Activated naive CD8-positive, alpha-beta T cell (primary cell): ENCODE measurements around the gene CCDC90B.
A peak's percentile ranks its signal among the peaks of the same experiment; 100 is the strongest.
"Not testable (repeated sequence)": the region's sequence is repeated elsewhere in the genome, so short reads cannot be mapped to it uniquely, and the experiment has no call there.

Experiments used
- H3K27ac Mint-ChIP-seq: one replicate; pipeline ENCODE4 v1.8.0; 2021; ENCODE audit warnings: mixed read lengths
- H3K27me3 Mint-ChIP-seq: one replicate; pipeline ENCODE4 v1.8.0; 2021; ENCODE audit warnings: mixed read lengths
- H3K36me3 Mint-ChIP-seq: one replicate; pipeline ENCODE4 v1.8.0; 2021; ENCODE audit warnings: mixed read lengths
- H3K4me1 Mint-ChIP-seq: one replicate; pipeline ENCODE4 v1.8.0; 2021; ENCODE audit warnings: low read depth, mixed read lengths
- H3K4me3 Mint-ChIP-seq: one replicate; pipeline ENCODE4 v1.8.0; 2021; ENCODE audit warnings: mild to moderate bottlenecking, mixed read lengths
- H3K9me3 Mint-ChIP-seq: one replicate; pipeline ENCODE4 v1.8.0; 2021; ENCODE audit warnings: low read depth, mixed read lengths

CCDC90B gene

DNA sequence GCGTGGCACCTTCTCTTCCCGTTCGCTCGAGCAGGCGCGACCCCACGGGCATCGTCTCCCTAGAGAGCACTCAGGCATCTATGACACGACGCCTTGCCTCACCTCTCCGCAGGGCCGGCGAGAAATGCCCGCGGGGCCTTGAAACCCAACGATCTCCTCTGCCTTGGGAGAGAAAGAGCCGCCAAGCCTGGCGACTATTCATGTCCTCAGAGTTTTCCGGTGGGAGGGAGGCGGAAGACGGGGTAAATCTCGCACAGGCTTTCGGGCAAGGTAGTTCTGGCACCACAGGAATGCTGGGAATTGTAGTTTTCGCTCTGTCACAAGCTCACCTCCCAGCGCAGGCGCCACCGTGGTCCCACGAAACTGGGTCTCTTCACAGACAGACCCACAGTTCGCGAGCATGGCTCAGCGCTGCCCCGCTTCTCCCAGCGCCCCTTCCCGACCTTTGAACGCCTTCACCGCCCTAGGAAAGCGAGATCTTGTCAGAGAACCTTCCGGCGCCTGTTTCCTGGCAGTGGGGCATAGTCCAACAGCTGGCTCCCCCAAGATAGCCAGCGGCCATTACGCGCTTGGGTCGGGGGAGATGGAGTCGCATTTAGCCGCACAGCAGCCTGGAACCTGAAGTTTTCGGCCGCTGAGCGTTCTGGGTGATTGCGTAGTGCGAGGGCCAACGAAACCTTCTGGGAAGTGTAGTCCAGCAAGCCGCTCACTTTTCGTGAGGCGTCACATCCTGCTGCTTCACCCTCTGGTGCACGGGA is at the start of gene CCDC90B:
Gene CCDC90B, minus strand, starts transcription at position 597 of the 758 bp plus-strand sequence. Its CDS starts 395 bp downstream, at position 202.
- peak within 1 kb of the TSS; percentile 98 for H3K27ac Mint-ChIP-seq
- H3K9me3 Mint-ChIP-seq: no peaks in the 10 kb centered on the region
- H3K4me1 Mint-ChIP-seq: peaks cover 45% of the 10 kb centered on the region

GRCh38 chr11:83335446-83336070 is 49.4 kb upstream of the CCDC90B start:
- Mint-ChIP-seq H3K27ac (no peak overlapping the region), H3K4me1 (peaks cover 2% of the 10 kb centered on the region), H3K27me3 (peaks cover 1% of the 10 kb centered on the region), H3K9me3 (no peaks in the 10 kb centered on the region), H3K36me3 (no peaks in the 10 kb centered on the region), H3K4me3 (no peak overlapping the region)

More for the DNA sequence above, at the start of gene CCDC90B:
- Mint-ChIP-seq H3K36me3 (peaks cover 8% of the 10 kb centered on the region), H3K27me3 (no peaks in the 10 kb centered on the region), H3K4me3 (peak within 1 kb of the TSS; percentile 94)

- H3K27ac Mint-ChIP-seq: no peak overlapping the region
- no peak overlapping the region for H3K4me3 Mint-ChIP-seq
- H3K4me1 Mint-ChIP-seq: no peaks in the 10 kb centered on the region
- H3K27me3 Mint-ChIP-seq: peaks cover 15% of the 10 kb centered on the region
- peaks cover 6% of the 10 kb centered on the region for H3K36me3 Mint-ChIP-seq
- H3K9me3 Mint-ChIP-seq: no peaks in the 10 kb centered on the region
Observed at GRCh38 chr11:83330303-83330702, 44.1 kb upstream of the CCDC90B start.

GRCh38 chr11:83326326-83326725 is 40.2 kb upstream of the CCDC90B start:
- Mint-ChIP-seq H3K9me3 (no peaks in the 10 kb centered on the region), H3K36me3 (peaks cover 6% of the 10 kb centered on the region), H3K27me3 (peaks cover 21% of the 10 kb centered on the region), H3K4me1 (no peaks in the 10 kb centered on the region), H3K4me3 (no peak overlapping the region), H3K27ac (no peak overlapping the region)

DNA sequence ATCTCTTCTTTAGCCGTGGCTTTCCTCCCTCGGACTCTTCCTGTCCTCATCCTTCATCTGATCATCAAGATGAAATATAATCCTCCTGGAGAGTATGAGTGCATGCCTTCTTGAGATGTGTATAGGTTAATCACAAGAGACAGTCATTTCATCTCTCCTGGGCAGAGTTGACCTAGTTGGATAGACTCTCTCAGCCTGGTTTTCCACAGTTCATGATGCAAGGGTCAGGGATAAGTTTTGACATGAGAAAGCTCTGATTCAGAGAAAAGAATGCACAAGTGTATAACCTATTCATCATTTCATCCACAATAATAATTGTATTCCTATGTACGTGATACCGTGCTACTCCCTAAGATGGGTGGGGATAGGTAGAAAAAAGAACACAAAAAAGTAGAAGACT is 33.2 kb upstream of the CCDC90B start:
- peaks cover 6% of the 10 kb centered on the region for H3K27me3 Mint-ChIP-seq
- H3K27ac Mint-ChIP-seq: no peak overlapping the region
- no peaks in the 10 kb centered on the region for H3K9me3 Mint-ChIP-seq
- H3K36me3 Mint-ChIP-seq: no peaks in the 10 kb centered on the region
- no peaks in the 10 kb centered on the region for H3K4me1 Mint-ChIP-seq
- no peak overlapping the region for H3K4me3 Mint-ChIP-seq

DNA sequence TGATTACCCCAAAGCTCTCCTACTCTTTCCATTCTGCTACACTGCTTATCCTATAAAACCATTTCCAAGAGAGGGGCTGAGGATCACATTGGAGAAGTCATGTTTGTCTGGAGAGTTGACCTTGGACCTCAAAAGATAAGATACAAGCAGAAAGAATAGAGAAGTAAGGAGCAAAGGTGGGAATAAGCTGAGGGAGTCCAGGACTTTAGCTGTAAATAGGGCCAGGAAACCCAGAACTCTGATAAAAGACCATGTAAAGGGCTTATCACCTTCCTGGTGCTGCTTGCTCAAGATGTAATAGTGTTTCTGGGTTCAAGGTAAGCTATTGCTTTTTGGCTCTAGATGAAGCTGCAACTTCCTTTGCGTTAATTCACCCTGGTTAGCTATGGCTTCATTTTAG is 32.8 kb upstream of the CCDC90B start:
- no peak overlapping the region for H3K4me3 Mint-ChIP-seq
- peaks cover 4% of the 10 kb centered on the region for H3K27me3 Mint-ChIP-seq
- no peak overlapping the region for H3K27ac Mint-ChIP-seq
- H3K36me3 Mint-ChIP-seq: no peaks in the 10 kb centered on the region
- no peaks in the 10 kb centered on the region for H3K4me1 Mint-ChIP-seq
- no peaks in the 10 kb centered on the region for H3K9me3 Mint-ChIP-seq

DNA sequence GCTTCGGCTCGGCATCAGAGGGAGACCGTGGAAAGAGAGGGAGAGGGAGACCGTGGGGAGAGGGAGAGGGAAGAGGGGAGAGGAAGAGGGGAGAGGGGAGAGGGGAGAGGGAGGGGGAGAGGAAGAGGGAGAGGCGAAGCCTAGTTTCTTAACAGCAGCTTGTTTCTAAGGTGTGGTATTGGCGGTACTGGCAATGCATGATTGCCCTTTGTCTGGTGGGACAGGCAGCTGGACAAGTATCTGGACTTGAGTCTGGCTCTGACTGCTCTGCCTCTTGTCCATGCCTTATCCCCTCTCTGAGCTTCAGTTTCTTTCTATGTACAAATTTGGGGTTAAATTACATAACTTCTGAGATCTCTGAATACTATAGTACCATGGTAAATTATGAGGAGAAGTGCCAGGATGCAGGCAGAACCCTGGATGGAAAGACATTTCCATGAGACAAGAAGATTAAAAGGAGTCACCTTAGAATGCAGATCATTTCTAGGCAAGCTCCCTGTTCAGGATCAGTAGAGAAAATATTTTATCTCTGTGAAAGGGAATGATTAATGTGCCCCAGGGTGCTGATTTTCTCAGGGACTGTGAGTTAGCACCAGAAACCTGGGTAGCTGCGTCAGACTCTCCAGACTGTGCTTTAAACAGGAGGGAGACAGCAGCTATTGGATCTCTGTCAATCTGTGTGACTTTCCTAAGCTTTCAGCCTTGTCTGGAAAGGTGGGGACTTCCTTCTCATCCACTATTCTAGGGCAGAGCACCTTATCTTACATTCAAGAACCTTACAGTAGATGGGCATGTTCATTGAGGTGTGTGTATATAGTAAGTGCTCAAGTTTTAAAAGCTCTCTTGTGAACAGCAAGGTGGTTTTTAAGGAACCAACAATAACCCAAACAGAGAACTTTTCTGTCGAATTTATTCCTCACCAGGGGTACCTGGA is 31.9 kb upstream of the CCDC90B start:
- Mint-ChIP-seq H3K4me1 (no peaks in the 10 kb centered on the region), H3K27ac (no peak overlapping the region), H3K36me3 (no peaks in the 10 kb centered on the region), H3K27me3 (peaks cover 3% of the 10 kb centered on the region), H3K4me3 (no peak overlapping the region), H3K9me3 (no peaks in the 10 kb centered on the region)

DNA sequence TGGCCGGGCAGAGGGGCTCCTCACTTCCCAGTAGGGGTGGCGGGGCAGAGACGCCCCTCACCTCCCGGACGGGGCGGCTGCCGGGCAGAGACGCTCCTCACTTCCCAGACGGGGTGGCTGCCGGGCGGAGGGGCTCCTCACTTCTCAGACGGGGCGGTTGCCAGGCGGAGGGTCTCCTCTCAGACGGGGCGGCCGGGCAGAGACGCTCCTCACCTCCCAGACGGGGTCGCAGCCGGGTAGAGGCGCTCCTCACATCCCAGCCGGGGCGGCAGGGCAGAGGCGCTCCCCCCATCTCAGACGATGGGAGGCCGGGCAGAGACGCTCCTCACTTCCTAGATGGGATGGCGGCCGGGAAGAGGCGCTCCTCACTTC is 30.7 kb upstream of the CCDC90B start:
- not testable (repeated sequence) for H3K27me3 Mint-ChIP-seq, H3K4me1 Mint-ChIP-seq, H3K27ac Mint-ChIP-seq, H3K4me3 Mint-ChIP-seq, H3K36me3 Mint-ChIP-seq, H3K9me3 Mint-ChIP-seq

DNA sequence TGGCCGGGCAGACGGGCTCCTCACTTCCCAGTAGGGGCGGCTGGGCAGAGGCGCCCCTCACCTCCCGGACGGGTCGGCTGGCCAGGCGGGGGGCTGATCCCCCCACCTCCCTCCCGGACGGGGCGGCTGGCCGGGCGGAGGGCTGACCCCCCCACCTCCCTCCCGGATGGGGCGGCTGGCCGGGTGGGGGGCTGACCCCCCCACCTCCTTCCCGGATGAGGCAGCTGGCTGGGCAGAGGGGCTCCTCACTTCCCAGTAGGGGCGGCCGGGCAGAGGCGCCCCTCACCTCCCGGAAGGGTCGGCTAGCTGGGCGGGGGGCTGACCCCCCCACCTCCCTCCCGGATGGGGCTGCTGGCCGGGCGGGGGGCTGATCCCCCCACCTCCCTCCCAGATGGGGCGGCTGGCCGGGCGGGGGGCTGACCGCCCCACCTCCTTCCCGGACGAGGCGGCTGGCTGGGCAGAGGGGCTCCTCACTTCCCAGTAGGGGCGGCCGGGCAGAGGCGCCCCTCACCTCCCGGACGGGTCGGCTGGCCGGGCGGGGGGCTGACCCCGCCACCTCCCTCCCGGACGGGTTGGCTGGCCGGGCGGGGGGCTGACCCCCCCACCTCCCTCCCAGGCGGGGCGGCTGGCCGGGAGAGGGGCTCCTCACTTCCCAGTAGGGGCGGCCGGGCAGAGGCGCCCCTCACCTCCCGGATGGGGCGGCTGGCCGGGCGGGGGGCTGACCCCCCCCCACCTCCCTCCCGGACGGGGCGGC is 30.2 kb upstream of the CCDC90B start:
- H3K27me3 Mint-ChIP-seq, H3K4me1 Mint-ChIP-seq, H3K4me3 Mint-ChIP-seq, H3K9me3 Mint-ChIP-seq, H3K36me3 Mint-ChIP-seq, H3K27ac Mint-ChIP-seq: not testable (repeated sequence)

GRCh38 chr11:83312430-83312829 is 26.3 kb upstream of the CCDC90B start:
- Mint-ChIP-seq H3K4me3 (no peak overlapping the region), H3K27me3 (peaks cover 3% of the 10 kb centered on the region), H3K4me1 (no peaks in the 10 kb centered on the region), H3K36me3 (no peaks in the 10 kb centered on the region), H3K27ac (no peak overlapping the region), H3K9me3 (no peaks in the 10 kb centered on the region)

- H3K27ac Mint-ChIP-seq: no peak overlapping the region
- H3K9me3 Mint-ChIP-seq: no peaks in the 10 kb centered on the region
- no peaks in the 10 kb centered on the region for H3K4me1 Mint-ChIP-seq
- no peak overlapping the region for H3K4me3 Mint-ChIP-seq
- H3K27me3 Mint-ChIP-seq: peaks cover 4% of the 10 kb centered on the region
- H3K36me3 Mint-ChIP-seq: no peaks in the 10 kb centered on the region
Observed at GRCh38 chr11:83311701-83312100, 25.5 kb upstream of the CCDC90B start.

GRCh38 chr11:83310718-83311117 is 24.6 kb upstream of the CCDC90B start:
- no peaks in the 10 kb centered on the region for H3K36me3 Mint-ChIP-seq
- H3K27me3 Mint-ChIP-seq: peaks cover 4% of the 10 kb centered on the region
- no peaks in the 10 kb centered on the region for H3K9me3 Mint-ChIP-seq
- H3K4me1 Mint-ChIP-seq: no peaks in the 10 kb centered on the region
- no peak overlapping the region for H3K4me3 Mint-ChIP-seq
- no peak overlapping the region for H3K27ac Mint-ChIP-seq

- H3K4me1 Mint-ChIP-seq, H3K36me3 Mint-ChIP-seq, H3K9me3 Mint-ChIP-seq, H3K27ac Mint-ChIP-seq, H3K27me3 Mint-ChIP-seq, H3K4me3 Mint-ChIP-seq: not testable (repeated sequence)
Observed at GRCh38 chr11:83308536-83308935, 22.4 kb upstream of the CCDC90B start.

DNA sequence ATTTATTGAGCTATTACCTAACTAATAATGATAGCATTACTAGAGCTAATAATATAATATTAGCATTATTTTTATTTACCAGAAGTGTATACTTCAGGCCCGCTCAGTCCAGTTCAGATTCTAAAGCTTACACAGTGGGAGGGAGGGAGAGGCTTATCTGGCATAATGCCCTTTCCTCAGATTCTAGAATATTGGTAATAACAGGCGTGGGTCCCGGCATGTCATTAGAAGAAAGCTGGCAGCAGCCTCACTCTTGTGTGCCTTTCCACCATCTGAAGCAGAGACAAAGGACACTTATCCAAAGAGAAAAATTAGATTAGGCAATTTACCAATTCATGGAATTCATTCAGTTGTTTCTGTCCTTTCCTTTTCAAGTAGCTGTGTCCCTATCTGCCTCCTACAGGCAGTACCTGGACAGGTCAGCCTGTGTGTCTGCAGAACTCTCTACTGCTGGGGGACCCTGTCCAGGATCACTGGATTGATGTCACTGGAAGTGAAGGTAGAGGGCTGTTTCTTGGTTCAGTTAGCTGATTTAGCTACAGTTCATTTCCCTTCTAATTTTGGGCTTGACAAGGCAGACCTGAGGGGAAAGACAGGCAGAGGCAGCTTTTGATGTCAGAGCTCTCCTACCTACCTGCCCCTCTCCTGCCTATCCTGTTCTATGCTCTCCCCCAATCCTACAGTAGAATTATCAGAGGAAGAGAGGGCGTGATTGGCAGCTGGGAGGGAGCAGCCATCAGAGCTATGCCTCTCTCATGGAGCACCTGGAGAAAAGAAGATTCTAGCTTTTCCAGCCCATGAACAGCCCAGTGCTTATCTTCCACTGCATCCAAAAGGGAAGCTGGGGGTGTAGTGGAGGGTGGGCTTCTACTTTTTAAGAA is 20.3 kb upstream of the CCDC90B start:
- Mint-ChIP-seq H3K27me3 (peaks cover 4% of the 10 kb centered on the region), H3K4me1 (no peaks in the 10 kb centered on the region), H3K4me3 (no peak overlapping the region), H3K36me3 (no peaks in the 10 kb centered on the region), H3K9me3 (no peaks in the 10 kb centered on the region), H3K27ac (no peak overlapping the region)
